HG03064 (cell line): Measurements from ENCODE around the gene CHST13.
"Not testable (repeated sequence)": the region's sequence is repeated elsewhere in the genome, so short reads cannot be mapped to it uniquely, and the experiment has no call there.

Experiments
- ATAC-seq: cut with Tn5 transposase; IDR thresholded peaks from one replicate; pipeline ENCODE4 v1.9.1; 2021; ENCODE audit warnings: low read depth; ENCODE audit not compliant: unreplicated experiment

CHST13 gene

GRCh38 chr3:126580746-126581145 is 56.8 kb downstream of the CHST13 start:
- no peak for ATAC-seq

GRCh38 chr3:126581569-126581968 is 57.6 kb downstream of the CHST13 start:
- ATAC-seq = no peak

- no peak for ATAC-seq
Measured at GRCh38 chr3:126582311-126582710, 58.4 kb downstream of the CHST13 start.

GRCh38 chr3:126591515-126591914 is 67.6 kb downstream of the CHST13 start:
- not testable (repeated sequence) for ATAC-seq
